Stimulated activated CD4-positive, alpha-beta T cell treated with anti-CD3 and anti-CD28 coated beads, Interleukin-4, amount 100 ng/mL, for 4 hours (primary cell): ENCODE results near the gene TSC1.

Experiments
- DNase-seq, 2 experiments: peaks; one replicate each; pipeline ENCODE4 v3.0.0-alpha.2; 2020

TSC1 gene

DNA sequence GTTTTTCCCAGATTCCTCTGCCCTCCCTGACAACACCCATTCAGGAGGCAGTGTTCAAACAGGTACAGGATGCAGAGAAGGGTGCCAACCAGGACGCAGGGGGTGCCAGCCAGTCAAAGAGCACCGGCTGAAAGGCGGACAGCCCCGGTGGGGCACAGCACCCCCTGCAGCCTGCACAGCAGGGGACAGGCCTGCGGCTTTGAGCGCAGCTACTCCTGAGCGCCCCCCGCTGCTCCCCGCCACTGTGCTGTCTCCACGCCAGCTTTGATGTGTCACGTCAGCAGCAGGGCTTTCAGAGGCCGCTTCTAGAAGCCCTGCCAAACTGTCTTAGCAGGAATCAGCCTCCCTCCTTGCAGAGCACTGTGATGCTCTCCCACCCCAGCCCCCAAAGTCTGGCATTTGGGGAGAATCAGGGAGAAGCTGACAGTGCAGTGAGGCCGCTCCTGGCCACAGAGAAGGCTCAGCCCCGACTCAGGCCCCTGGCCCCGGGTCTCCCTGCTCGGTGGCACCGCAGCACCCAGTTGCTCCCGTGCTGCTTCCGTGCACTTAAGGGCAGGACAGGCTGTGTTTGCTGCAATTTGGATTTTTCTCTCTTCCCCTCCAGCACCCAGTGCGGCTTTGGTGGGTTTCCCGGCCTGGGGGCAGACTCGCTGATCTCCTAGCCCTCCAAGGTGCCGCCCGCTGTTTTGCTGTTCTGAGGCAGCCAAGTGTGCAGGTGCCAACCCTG lies 86.6 kb downstream of the TSC1 start:
- no peak for DNase-seq

DNA sequence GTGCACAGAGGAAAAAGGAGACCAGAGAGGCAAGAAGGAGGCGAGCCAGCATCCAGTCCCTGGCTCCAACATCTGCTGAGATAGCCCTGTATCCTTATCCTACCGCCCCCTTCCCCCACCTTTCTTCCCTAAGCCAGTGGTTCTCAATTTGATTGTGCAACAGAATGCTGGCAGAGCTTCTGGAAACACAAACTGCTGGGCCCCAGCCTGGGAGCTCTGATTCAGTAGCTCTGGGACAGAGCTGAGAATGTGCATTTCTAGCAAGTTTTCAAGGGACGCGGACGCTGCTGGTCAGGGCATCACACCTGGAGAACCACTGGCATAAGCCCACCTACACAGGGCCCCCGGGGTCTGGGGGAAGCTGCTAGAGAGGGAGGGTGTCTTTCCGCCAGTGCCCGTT lies 87.4 kb downstream of the TSC1 start:
- no peak for DNase-seq

- no peak for DNase-seq
These were observed 88.5 kb downstream of the TSC1 start for GRCh38 chr9:132855904-132856303.

GRCh38 chr9:132854832-132855231 lies 89.6 kb downstream of the TSC1 start:
- no peak for DNase-seq

GRCh38 chr9:132853482-132853881 lies 90.9 kb downstream of the TSC1 start:
- DNase-seq, result no peak

DNA sequence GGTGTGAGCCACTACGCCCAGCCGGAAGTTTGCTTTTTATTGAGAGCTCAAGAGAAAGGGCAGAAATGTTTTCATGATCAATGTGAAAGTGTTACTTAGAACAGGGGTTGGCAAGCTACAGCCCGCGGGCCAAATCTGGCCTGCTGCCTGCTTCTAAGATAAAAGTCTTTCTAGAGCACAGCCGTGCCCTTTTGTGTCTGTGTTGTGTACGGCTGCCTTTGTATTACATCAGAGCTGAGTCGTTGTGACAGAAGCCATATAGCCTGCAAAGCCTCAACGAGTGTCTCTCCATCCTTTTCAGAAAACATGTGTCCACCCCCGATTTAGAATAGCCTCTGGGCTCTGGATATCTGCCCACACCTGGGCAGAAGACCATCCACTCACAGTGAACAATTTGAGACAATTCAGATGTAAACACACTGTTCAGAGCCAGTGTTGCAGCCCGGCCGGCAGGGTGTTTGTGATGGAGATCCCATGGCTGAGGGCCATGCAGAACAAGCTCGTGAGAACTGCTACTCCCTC lies 95.2 kb downstream of the TSC1 start:
- no peak for DNase-seq

DNA sequence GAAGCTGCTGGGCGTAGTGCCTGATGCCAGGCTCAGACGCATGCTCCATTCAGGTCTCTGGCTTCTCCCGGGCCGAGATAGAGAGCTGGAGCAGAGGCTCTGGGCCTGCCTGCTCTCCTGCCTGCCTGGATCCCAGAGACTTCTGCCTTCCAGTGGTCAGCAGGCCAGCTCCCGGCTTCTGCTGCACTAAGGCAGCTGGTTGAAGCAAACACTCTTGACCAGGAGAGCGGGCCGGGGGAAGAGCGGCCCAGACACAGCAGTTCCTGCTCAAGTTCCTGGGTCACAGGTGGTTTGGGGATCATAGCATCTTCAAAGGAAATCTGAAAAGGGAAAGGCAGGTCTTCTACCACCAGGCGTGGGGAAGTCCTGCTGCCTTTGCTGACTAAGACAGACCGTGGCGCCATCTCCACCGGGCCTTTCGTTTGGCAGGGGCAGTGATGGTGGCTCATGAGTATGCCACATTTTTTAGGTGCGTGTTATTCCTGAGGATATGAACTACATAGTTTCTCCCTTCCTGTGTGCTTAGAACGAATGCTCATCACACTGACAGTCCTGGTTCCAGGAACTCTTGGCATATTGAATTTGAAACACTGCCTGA lies 97.4 kb downstream of the TSC1 start:
- no peak for DNase-seq

GRCh38 chr9:132846109-132846917 lies 98.1 kb downstream of the TSC1 start:
- DNase-seq, result no peak

GRCh38 chr9:132842124-132843044 lies 102.0 kb downstream of the TSC1 start:
- DNase-seq, result no peak
